SK-N-SH treated with all-trans-retinoic acid at 6 μM for 48 hours (cell line): ENCODE measurements around the gene LRCH2.

Source experiments
- ARNTL ChIP-seq: fragments of 450-650 bp; formaldehyde crosslinking; IDR thresholded peaks from 2 replicates; pipeline ENCODE4 v1.5.0; 2020; ENCODE audit warnings: low read depth, mild to moderate bottlenecking, moderate library complexity, borderline replicate concordance
- GLIS3 ChIP-seq: fragments of 250-450 bp; sonication (Bioruptor Pico); IDR thresholded peaks from 2 replicates; pipeline ENCODE4 v1.5.0; 2020; ENCODE audit warnings: mild to moderate bottlenecking, moderate library complexity
- ZFP3 ChIP-seq: fragments of 250-450 bp; sonication (Bioruptor Pico); IDR thresholded peaks from 2 replicates; pipeline ENCODE4 v1.5.0; 2020; ENCODE audit warnings: mild to moderate bottlenecking, moderate library complexity
- ZFP30 ChIP-seq: fragments of 450-650 bp; formaldehyde crosslinking; IDR thresholded peaks from 2 replicates; pipeline ENCODE4 v1.5.0; 2022; ENCODE audit warnings: mild to moderate bottlenecking, moderate library complexity
- ZNF565 ChIP-seq: fragments of 450-650 bp; formaldehyde crosslinking; conservative IDR thresholded peaks from 2 replicates; pipeline ENCODE4 v1.5.0; 2020; ENCODE audit warnings: low read depth, mild to moderate bottlenecking, moderate library complexity
- ZNF8 ChIP-seq: fragments of 450-650 bp; formaldehyde crosslinking; IDR thresholded peaks from 2 replicates; pipeline ENCODE4 v1.5.0; 2020; ENCODE audit warnings: mild to moderate bottlenecking, moderate library complexity
- TF ChIP-seq, protein P1 (sequence below): fragments of 250-450 bp; sonication (Bioruptor Pico); IDR thresholded peaks from 2 replicates; pipeline ENCODE4 v1.5.1; 2020; ENCODE audit warnings: low read depth, mild to moderate bottlenecking, moderate library complexity
- TF ChIP-seq, protein P2 (sequence below): fragments of 250-450 bp; sonication (Bioruptor Pico); IDR thresholded peaks from 2 replicates; pipeline ENCODE4 v1.8.0; 2020; ENCODE audit warnings: mild to moderate bottlenecking, moderate library complexity, borderline replicate concordance
- TF ChIP-seq, protein P3 (sequence below): fragments of 250-450 bp; sonication (Bioruptor Pico); IDR thresholded peaks from 2 replicates; pipeline ENCODE4 v1.5.1; 2021; ENCODE audit warnings: mild to moderate bottlenecking, moderate library complexity

DNA sequence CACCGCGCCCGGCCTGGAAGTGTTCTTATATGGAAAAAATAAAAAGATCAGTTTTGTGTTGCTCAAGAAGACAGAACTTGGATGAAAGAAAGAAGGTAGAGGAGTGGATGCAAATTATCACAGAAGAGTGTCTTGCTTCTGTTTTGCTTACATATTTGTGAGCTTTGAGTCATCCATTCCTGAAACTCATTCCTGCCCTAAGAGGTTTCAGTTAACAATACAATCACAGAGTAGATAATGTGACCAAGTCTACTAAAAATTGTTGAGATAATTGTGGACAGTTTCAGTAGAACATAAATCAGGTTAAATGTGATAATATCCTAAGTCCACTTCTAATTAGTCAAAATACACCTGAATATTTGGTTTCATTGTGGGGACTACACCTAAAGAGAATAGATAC lies 26.4 kb upstream of the LRCH2 start:
- no peak for TF ChIP-seq ZNF565 (CRISPR knock-in tag)
- no peak for TF ChIP-seq ZFP30 (CRISPR knock-in tag)
- TF ChIP-seq, protein P1, sequence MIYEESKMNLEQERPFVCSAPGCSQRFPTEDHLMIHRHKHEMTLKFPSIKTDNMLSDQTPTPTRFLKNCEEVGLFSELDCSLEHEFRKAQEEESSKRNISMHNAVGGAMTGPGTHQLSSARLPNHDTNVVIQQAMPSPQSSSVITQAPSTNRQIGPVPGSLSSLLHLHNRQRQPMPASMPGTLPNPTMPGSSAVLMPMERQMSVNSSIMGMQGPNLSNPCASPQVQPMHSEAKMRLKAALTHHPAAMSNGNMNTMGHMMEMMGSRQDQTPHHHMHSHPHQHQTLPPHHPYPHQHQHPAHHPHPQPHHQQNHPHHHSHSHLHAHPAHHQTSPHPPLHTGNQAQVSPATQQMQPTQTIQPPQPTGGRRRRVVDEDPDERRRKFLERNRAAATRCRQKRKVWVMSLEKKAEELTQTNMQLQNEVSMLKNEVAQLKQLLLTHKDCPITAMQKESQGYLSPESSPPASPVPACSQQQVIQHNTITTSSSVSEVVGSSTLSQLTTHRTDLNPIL (CRISPR knock-in tag) = no peak
- no peak for TF ChIP-seq ZNF8 (CRISPR knock-in tag)
- TF ChIP-seq, protein P2, sequence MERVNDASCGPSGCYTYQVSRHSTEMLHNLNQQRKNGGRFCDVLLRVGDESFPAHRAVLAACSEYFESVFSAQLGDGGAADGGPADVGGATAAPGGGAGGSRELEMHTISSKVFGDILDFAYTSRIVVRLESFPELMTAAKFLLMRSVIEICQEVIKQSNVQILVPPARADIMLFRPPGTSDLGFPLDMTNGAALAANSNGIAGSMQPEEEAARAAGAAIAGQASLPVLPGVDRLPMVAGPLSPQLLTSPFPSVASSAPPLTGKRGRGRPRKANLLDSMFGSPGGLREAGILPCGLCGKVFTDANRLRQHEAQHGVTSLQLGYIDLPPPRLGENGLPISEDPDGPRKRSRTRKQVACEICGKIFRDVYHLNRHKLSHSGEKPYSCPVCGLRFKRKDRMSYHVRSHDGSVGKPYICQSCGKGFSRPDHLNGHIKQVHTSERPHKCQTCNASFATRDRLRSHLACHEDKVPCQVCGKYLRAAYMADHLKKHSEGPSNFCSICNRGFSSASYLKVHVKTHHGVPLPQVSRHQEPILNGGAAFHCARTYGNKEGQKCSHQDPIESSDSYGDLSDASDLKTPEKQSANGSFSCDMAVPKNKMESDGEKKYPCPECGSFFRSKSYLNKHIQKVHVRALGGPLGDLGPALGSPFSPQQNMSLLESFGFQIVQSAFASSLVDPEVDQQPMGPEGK (CRISPR knock-in tag) = no peak
- no peak for TF ChIP-seq ARNTL (CRISPR knock-in tag)
- TF ChIP-seq GLIS3 (CRISPR knock-in tag) = no peak
- TF ChIP-seq ZFP3 (CRISPR knock-in tag) = no peak
- TF ChIP-seq, protein P3, sequence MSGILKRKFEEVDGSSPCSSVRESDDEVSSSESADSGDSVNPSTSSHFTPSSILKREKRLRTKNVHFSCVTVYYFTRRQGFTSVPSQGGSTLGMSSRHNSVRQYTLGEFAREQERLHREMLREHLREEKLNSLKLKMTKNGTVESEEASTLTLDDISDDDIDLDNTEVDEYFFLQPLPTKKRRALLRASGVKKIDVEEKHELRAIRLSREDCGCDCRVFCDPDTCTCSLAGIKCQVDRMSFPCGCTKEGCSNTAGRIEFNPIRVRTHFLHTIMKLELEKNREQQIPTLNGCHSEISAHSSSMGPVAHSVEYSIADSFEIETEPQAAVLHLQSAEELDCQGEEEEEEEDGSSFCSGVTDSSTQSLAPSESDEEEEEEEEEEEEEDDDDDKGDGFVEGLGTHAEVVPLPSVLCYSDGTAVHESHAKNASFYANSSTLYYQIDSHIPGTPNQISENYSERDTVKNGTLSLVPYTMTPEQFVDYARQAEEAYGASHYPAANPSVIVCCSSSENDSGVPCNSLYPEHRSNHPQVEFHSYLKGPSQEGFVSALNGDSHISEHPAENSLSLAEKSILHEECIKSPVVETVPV (CRISPR knock-in tag) = no peak
